A549 (cell line): ENCODE data around the gene ALKAL2. TPM values are rescaled to one million over a fixed set of nuclear protein-coding genes. Genes with fewer than 3 reads are reported as not detected.

Experiments
- ATAC-seq, 2 experiments: fragments of 200-7000 bp in 1 of 2; fragments of >200 bp in 1 of 2; cut with Nextera tagmentation in 1 of 2; cut with Tn5 transposase in 1 of 2; 3 replicates each; pipeline versions ENCODE4 v1.8.0 to v1.9.1; 2018 to 2020; ENCODE audit warnings: mild to moderate bottlenecking in 1 of 2, moderate library complexity in 1 of 2
- CTCF ChIA-PET: fragments of 300-600 bp; sonication (Branson Sonifier 250); formaldehyde crosslinking; extraction: SDS; loops from one replicate; lab custom pipeline; 2021; ENCODE audit warnings: antibody characterized with exemption, inconsistent platforms; lab: Yijun Ruan, JAX
- POLR2A ChIA-PET: fragments of 350-600 bp; formaldehyde crosslinking; extraction: SDS; loops from one replicate; lab custom pipeline; 2021; ENCODE audit warnings: antibody characterized with exemption, inconsistent platforms; lab: Yijun Ruan, JAX
- DNase-seq, 2 experiments: peaks; one replicate each; pipeline versions ENCODE4 v3.0.0 to v3.0.0-alpha.2; 2011 to 2016; ENCODE audit warnings: low read depth in 1 of 2, low spot score in 1 of 2
- FAIRE-seq: peaks from 2 replicates; lab custom pipeline; 2011; peaks lifted over from hg19 to GRCh38; lab: Jason Lieb, UNC
- H3K27ac ChIP-seq, 2 experiments: fragments of >200 bp; sonication (Bioruptor Twin); formaldehyde crosslinking; 3 replicates each; pipeline ENCODE4 v1.5.1; 2016 to 2017
- H3K4me1 ChIP-seq: fragments of >200 bp; sonication (Bioruptor Twin); formaldehyde crosslinking; 3 replicates; pipeline ENCODE4 v1.6.1; 2016
- H3K4me2 ChIP-seq: fragments of >200 bp; sonication (Bioruptor Twin); formaldehyde crosslinking; 3 replicates; pipeline ENCODE4 v1.6.1; 2016
- H3K4me3 ChIP-seq: fragments of >200 bp; sonication (Bioruptor Twin); formaldehyde crosslinking; 3 replicates; pipeline ENCODE4 v1.5.1; 2016
- H3K9me3 ChIP-seq: fragments of >200 bp; sonication (Bioruptor Twin); formaldehyde crosslinking; 3 replicates; pipeline ENCODE4 v1.6.1; 2016
- CBX8 ChIP-seq: fragments of 200-600 bp; sonication (generic); IDR thresholded peaks from 2 replicates; pipeline ENCODE4 v1.6.1; 2016
- CHD4 ChIP-seq: fragments of 200-600 bp; sonication (generic); IDR thresholded peaks from 2 replicates; pipeline ENCODE4 v1.6.1; 2016; ENCODE audit warnings: antibody characterized with exemption, mild to moderate bottlenecking, borderline replicate concordance
- EHMT2 ChIP-seq: fragments of 200-600 bp; sonication (generic); IDR thresholded peaks from 2 replicates; pipeline ENCODE4 v1.6.1; 2016; ENCODE audit warnings: antibody characterized with exemption, low read depth, mild to moderate bottlenecking, moderate library complexity
- EP300 ChIP-seq, 2 experiments: fragments of >200 bp; sonication (Bioruptor Twin); formaldehyde crosslinking; IDR thresholded peaks; 2 replicates in 1 of 2; 3 replicates in 1 of 2; pipeline ENCODE4 v1.6.1; 2016 to 2017
- ESRRA ChIP-seq: fragments of 150-350 bp; IDR thresholded peaks from 2 replicates; pipeline ENCODE4 v1.6.1; 2014; ENCODE audit warnings: mild to moderate bottlenecking, low read length, borderline replicate concordance
- FOSB ChIP-seq: fragments of 250-450 bp; sonication (Bioruptor Pico); IDR thresholded peaks from 2 replicates; pipeline ENCODE4 v1.5.0; 2020; ENCODE audit warnings: mild to moderate bottlenecking, moderate library complexity
- FOSL2 ChIP-seq, 2 experiments: fragments of 450-650 bp in 1 of 2; fragments of >200 bp in 1 of 2; sonication (Bioruptor Twin) in 1 of 2; formaldehyde crosslinking; IDR thresholded peaks; 2 replicates each; pipeline versions ENCODE4 v1.5.0 to v1.6.1; 2016 to 2020; ENCODE audit warnings: mild to moderate bottlenecking in 1 of 2, moderate library complexity in 1 of 2
- FOXS1 ChIP-seq: fragments of 250-450 bp; sonication (Bioruptor Pico); IDR thresholded peaks from 2 replicates; pipeline ENCODE4 v1.5.0; 2020; ENCODE audit warnings: mild to moderate bottlenecking, moderate library complexity
- GATA3 ChIP-seq: IDR thresholded peaks from 2 replicates; pipeline ENCODE4 v1.6.1; 2012; ENCODE audit warnings: borderline replicate concordance
- HOXA7 ChIP-seq: fragments of 250-450 bp; sonication (Bioruptor Pico); IDR thresholded peaks from 2 replicates; pipeline ENCODE4 v1.5.0; 2020; ENCODE audit warnings: mild to moderate bottlenecking, moderate library complexity
- HOXB5 ChIP-seq: fragments of 250-450 bp; sonication (Bioruptor Pico); IDR thresholded peaks from 2 replicates; pipeline ENCODE4 v1.5.0; 2020; ENCODE audit warnings: mild to moderate bottlenecking, moderate library complexity
- JUNB ChIP-seq: fragments of >200 bp; sonication (Bioruptor Twin); formaldehyde crosslinking; IDR thresholded peaks from 2 replicates; pipeline ENCODE4 v1.6.1; 2016
- MAFK ChIP-seq: fragments of 450-650 bp; IDR thresholded peaks from 2 replicates; pipeline ENCODE4 v1.6.1; 2014; ENCODE audit not compliant: partially characterized antibody
- NFE2L2 ChIP-seq: fragments of 150-350 bp; conservative IDR thresholded peaks from 2 replicates; pipeline ENCODE4 v1.6.1; 2014; ENCODE audit warnings: low read length
- POLR2AphosphoS2 ChIP-seq: conservative IDR thresholded peaks from 2 replicates; pipeline ENCODE4 v1.6.1; 2012; ENCODE audit warnings: low read length, improper control_type of control experiment, inconsistent platforms
- RNF2 ChIP-seq: fragments of 200-600 bp; sonication (generic); IDR thresholded peaks from 2 replicates; pipeline ENCODE4 v1.6.1; 2016; ENCODE audit warnings: low read depth, mild to moderate bottlenecking, antibody characterized with exemption, moderate library complexity, borderline replicate concordance
- TP53 ChIP-seq: fragments of 250-450 bp; sonication (Bioruptor Pico); IDR thresholded peaks from 2 replicates; pipeline ENCODE4 v1.5.0; 2021; ENCODE audit warnings: mild to moderate bottlenecking, moderate library complexity
- ZFP36 ChIP-seq: fragments of 450-650 bp; IDR thresholded peaks from 2 replicates; pipeline ENCODE4 v1.6.1; 2014; ENCODE audit warnings: borderline replicate concordance; ENCODE audit not compliant: partially characterized antibody
- ZNF302 ChIP-seq: fragments of 250-450 bp; sonication (Bioruptor Pico); IDR thresholded peaks from 2 replicates; pipeline ENCODE4 v1.9.0; 2021; ENCODE audit warnings: inconsistent platforms, mild to moderate bottlenecking, moderate library complexity
- WGBS: methylation state at CpG from one replicate; pipeline ENCODE4 v1.1.6; 2017; ENCODE audit errors: missing lambda C conversion rate; 5-methylcytosine and 5-hydroxymethylcytosine counted together
- polyA plus RNA-seq, 4 experiments: library from polyadenylated mRNA; depleted of rRNA in 3 of 4; stranded (reverse); fragments of >200 nt; fragmentation: RNase III in 1 of 4; extraction: RNeasy Plus Mini Kit Qiagen cat#74134 plus additional on column Dnase treatment in 1 of 4; gene quantifications; 2 replicates in 3 of 4; 3 replicates in 1 of 4; pipeline ENCODE4 v1.2.3, GENCODE V29; 2011 to 2017
- TF ChIP-seq, protein P1 (sequence below): fragments of >200 bp; sonication (Bioruptor Twin); formaldehyde crosslinking; IDR thresholded peaks from 2 replicates; pipeline ENCODE4 v1.6.1; 2016
- TF ChIP-seq, protein P2 (sequence below): IDR thresholded peaks from 2 replicates; pipeline ENCODE4 v1.6.1; 2012
- TF ChIP-seq, protein P3 (sequence below): IDR thresholded peaks from 2 replicates; pipeline ENCODE4 v1.6.1; 2012; ENCODE audit warnings: low read depth, borderline replicate concordance
- TF ChIP-seq, protein P4 (sequence below): IDR thresholded peaks from 2 replicates; pipeline ENCODE4 v1.6.1; 2012
- TF ChIP-seq, protein P5 (sequence below): fragments of 150-350 bp; IDR thresholded peaks from 2 replicates; pipeline ENCODE4 v1.6.1; 2014; ENCODE audit warnings: low read depth, mild to moderate bottlenecking, low read length
- TF ChIP-seq, protein P6 (sequence below): fragments of 250-450 bp; sonication (Bioruptor Pico); IDR thresholded peaks from 2 replicates; pipeline ENCODE4 v1.5.0; 2020; ENCODE audit warnings: low read depth, mild to moderate bottlenecking, moderate library complexity

The ALKAL2 gene
- polyA plus RNA-seq, 2 of the 4 experiments (the other 2 are of a cell fraction) = not detected

DNA sequence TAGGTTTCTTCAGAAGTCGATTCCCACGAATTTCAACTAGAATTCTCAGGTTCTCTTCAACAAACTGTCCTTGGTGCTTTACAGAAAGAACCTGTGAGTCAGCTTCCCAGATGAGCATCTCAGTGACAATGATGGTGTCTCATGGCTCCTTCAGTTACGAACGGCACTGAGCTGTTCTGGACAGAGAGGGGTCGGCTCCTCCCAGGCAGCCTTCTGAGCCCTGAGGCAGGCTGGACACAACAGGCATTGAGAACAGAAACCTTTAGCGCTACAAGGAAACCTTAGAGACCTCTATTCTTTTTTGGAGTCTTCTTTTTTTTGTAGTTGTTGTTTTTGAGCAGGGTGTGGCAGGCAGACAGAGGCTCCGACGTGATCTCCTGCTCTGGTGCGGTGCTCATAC lies 35.1 kb upstream of the ALKAL2 start (continued):
- TF ChIP-seq, protein P1, sequence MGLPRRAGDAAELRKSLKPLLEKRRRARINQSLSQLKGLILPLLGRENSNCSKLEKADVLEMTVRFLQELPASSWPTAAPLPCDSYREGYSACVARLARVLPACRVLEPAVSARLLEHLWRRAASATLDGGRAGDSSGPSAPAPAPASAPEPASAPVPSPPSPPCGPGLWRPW = no peak

DNA sequence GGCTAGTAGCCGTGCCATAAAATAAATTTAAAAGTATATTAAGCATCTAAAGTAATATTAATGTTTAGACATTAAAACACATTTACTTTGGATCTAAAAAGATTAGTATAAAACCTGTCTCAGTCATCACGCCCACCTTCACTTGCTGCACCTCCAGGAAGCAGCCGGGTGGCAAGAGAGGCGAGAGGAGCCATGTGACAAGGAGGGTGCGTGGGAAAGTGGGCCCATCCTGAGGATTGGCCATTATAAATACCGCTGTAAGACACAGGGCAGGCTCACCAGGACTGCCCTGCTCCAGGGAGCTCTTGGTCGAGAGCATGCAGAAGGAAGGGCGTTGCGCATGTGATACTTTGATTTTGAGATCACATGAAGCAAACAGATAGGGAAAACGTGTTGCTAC lies 34.4 kb upstream of the ALKAL2 start:
- no peak for ATAC-seq
- CTCF ChIA-PET = no interaction called here
- WGBS = 24% methylated on average over 10 of the region's 10 CpGs
- TF ChIP-seq GATA3 = no peak
- no peak for TF ChIP-seq HOXB5 (CRISPR knock-in tag)
- TF ChIP-seq, protein P2, sequence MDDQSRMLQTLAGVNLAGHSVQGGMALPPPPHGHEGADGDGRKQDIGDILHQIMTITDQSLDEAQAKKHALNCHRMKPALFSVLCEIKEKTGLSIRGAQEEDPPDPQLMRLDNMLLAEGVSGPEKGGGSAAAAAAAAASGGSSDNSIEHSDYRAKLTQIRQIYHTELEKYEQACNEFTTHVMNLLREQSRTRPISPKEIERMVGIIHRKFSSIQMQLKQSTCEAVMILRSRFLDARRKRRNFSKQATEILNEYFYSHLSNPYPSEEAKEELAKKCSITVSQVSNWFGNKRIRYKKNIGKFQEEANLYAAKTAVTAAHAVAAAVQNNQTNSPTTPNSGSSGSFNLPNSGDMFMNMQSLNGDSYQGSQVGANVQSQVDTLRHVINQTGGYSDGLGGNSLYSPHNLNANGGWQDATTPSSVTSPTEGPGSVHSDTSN = no peak
- no peak for TF ChIP-seq ZNF302 (CRISPR knock-in tag)
- no peak for TF ChIP-seq EHMT2
- no peak for TF ChIP-seq ESRRA
- TF ChIP-seq TP53 = no peak
- TF ChIP-seq, protein P3, sequence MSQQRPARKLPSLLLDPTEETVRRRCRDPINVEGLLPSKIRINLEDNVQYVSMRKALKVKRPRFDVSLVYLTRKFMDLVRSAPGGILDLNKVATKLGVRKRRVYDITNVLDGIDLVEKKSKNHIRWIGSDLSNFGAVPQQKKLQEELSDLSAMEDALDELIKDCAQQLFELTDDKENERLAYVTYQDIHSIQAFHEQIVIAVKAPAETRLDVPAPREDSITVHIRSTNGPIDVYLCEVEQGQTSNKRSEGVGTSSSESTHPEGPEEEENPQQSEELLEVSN = no peak
- TF ChIP-seq POLR2AphosphoS2 = no peak
- TF ChIP-seq, protein P1 = no peak
- TF ChIP-seq CHD4 = no peak
- TF ChIP-seq, protein P4, sequence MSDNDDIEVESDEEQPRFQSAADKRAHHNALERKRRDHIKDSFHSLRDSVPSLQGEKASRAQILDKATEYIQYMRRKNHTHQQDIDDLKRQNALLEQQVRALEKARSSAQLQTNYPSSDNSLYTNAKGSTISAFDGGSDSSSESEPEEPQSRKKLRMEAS = no peak
- no peak for TF ChIP-seq ZFP36
- TF ChIP-seq RNF2 = no peak
- TF ChIP-seq NFE2L2 = no peak
- TF ChIP-seq CBX8 = no peak
- no peak for TF ChIP-seq EP300 (IDR thresholded peaks at IDR 0.05)
- TF ChIP-seq FOSB (CRISPR knock-in tag) = no peak
- POLR2A ChIA-PET = no interaction called here
- H3K4me2 ChIP-seq = no peak overlapping the region
- no peaks in the 10 kb centered on the region for H3K9me3 ChIP-seq
- no peaks in the 10 kb centered on the region for H3K4me1 ChIP-seq
- H3K4me3 ChIP-seq = no peak overlapping the region
- no peak overlapping the region for H3K27ac ChIP-seq
- DNase-seq = no peak
- no peak for FAIRE-seq

DNA sequence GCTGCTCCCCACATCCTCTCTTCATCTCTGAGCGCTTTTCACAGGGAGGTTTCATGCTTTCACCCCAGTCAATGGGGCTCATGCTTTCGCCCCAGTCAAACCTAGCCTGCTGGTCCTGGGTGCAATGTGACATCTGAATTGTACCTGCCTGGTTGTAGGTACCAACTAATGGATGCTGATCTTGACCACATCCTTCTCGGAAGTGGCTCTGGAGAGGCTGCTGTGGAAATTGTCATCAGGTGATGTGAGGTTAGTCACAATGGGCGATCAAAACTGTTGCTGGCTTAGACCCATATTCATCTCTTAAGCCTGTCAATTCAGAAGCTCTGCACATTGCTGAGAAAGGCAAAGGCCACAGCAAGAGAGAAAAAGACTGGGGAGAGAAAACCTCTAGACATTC lies 32.7 kb upstream of the ALKAL2 start:
- ChIA-PET CTCF (no interaction called here), POLR2A (no interaction called here)
- no peak for ATAC-seq

More for the DNA sequence above, 32.7 kb upstream of the ALKAL2 start:
- 13% methylated on average over 4 of the region's 4 CpGs for WGBS
- DNase-seq = no peak
- Histone ChIP-seq H3K9me3 (no peaks in the 10 kb centered on the region), H3K4me1 (no peaks in the 10 kb centered on the region)
- TF ChIP-seq JUNB (no peak), POLR2AphosphoS2 (no peak), HOXA7 (CRISPR knock-in tag) (no peak), FOSL2 (IDR thresholded peaks at IDR 0.05) (no peak), FOSL2 (CRISPR knock-in tag; IDR thresholded peaks at IDR 0.05) (no peak), RNF2 (no peak), MAFK (no peak), ZNF302 (CRISPR knock-in tag) (no peak), FOXS1 (CRISPR knock-in tag) (no peak)
- TF ChIP-seq, protein P5, sequence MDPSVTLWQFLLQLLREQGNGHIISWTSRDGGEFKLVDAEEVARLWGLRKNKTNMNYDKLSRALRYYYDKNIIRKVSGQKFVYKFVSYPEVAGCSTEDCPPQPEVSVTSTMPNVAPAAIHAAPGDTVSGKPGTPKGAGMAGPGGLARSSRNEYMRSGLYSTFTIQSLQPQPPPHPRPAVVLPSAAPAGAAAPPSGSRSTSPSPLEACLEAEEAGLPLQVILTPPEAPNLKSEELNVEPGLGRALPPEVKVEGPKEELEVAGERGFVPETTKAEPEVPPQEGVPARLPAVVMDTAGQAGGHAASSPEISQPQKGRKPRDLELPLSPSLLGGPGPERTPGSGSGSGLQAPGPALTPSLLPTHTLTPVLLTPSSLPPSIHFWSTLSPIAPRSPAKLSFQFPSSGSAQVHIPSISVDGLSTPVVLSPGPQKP = no peak
- TF ChIP-seq, protein P6, sequence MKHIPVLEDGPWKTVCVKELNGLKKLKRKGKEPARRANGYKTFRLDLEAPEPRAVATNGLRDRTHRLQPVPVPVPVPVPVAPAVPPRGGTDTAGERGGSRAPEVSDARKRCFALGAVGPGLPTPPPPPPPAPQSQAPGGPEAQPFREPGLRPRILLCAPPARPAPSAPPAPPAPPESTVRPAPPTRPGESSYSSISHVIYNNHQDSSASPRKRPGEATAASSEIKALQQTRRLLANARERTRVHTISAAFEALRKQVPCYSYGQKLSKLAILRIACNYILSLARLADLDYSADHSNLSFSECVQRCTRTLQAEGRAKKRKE (CRISPR knock-in tag) = no peak
- TF ChIP-seq, all 56 proteins: peak for 0
- Histone ChIP-seq H3K27ac (no peak overlapping the region), H3K4me3 (no peak overlapping the region), H3K4me2 (no peak overlapping the region)
- FAIRE-seq = no peak
